ENCODE measurements around the gene CDON.

DNA sequence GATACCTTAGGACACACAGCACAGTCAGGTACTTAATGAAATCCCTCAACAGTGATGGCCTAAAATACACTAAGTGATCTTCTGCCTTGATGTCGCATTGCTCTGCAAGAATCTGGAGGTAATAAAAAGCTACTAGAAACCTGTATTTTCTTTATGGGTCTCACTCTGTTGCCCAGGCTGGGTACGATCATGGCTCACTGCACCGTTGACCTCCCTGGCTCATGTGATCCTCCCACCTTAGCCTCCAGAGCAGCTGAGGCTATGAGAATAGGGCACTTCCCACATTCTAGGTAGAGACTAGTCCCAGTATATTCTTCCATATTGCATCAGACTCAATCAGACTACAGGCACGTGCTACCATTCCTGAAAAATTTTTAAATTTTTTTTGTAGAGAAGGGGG lies 95.2 kb downstream of the CDON start:
- TF ChIP-seq POLR2A (IDR thresholded peaks at IDR 0.05), result no peak
- no peak for TF ChIP-seq POLR2AphosphoS5 (IDR thresholded peaks at IDR 0.05)
